GM23338 (cell line): ENCODE data around the gene SSTR3. TPM values are rescaled to one million over a fixed set of nuclear protein-coding genes. Genes with fewer than 3 reads are reported as not detected.

Source experiments
- ATAC-seq: fragments of 200-7000 bp; cut with Tn5 transposase; 3 replicates; pipeline ENCODE4 v1.9.1; 2020
- DNase-seq: peaks from one replicate; pipeline ENCODE4 v3.0.0-alpha.2; 2015; ENCODE audit warnings: low spot score
- H2AFZ ChIP-seq: fragments of 200-600 bp; sonication (generic); 2 replicates; pipeline ENCODE4 v1.8.0; 2016; ENCODE audit warnings: antibody characterized with exemption, mild to moderate bottlenecking, moderate library complexity
- H3F3A ChIP-seq: fragments of 200-600 bp; sonication (generic); replicated peaks from 2 replicates; pipeline ENCODE4 v1.8.0; 2017; ENCODE audit warnings: antibody characterized with exemption, mixed run types, low read depth
- H3K27ac ChIP-seq: fragments of 200-600 bp; sonication (generic); 2 replicates; pipeline ENCODE4 v1.6.1; 2016; ENCODE audit warnings: low read depth
- H3K27me3 ChIP-seq: fragments of 200-600 bp; sonication (generic); 2 replicates; pipeline ENCODE4 v1.8.0; 2016; ENCODE audit warnings: mild to moderate bottlenecking, mixed run types, moderate library complexity; ENCODE audit not compliant: insufficient read depth
- H3K36me3 ChIP-seq: fragments of 200-600 bp; sonication (generic); 2 replicates; pipeline ENCODE4 v1.8.0; 2016; ENCODE audit warnings: mild to moderate bottlenecking; ENCODE audit not compliant: insufficient read depth
- H3K4me1 ChIP-seq: fragments of 200-600 bp; sonication (generic); 2 replicates; pipeline ENCODE4 v1.8.0; 2016; ENCODE audit warnings: mild to moderate bottlenecking, moderate library complexity; ENCODE audit not compliant: insufficient read depth
- H3K4me2 ChIP-seq: fragments of 200-600 bp; sonication (generic); 2 replicates; pipeline ENCODE4 v1.7.1; 2017; ENCODE audit warnings: mixed run types
- H3K4me3 ChIP-seq: fragments of 200-600 bp; sonication (generic); 2 replicates; pipeline ENCODE4 v1.6.1; 2016; ENCODE audit warnings: mixed run types
- H3K79me2 ChIP-seq: fragments of 200-600 bp; sonication (generic); replicated peaks from 2 replicates; pipeline ENCODE4 v1.8.0; 2017; ENCODE audit warnings: mild to moderate bottlenecking; ENCODE audit not compliant: insufficient read depth
- H3K9me2 ChIP-seq: fragments of 200-600 bp; sonication (generic); 2 replicates; pipeline ENCODE4 v1.8.0; 2017; ENCODE audit not compliant: insufficient read depth
- H4K20me1 ChIP-seq: fragments of 200-600 bp; sonication (generic); replicated peaks from 2 replicates; pipeline ENCODE4 v1.8.0; 2017; ENCODE audit warnings: mild to moderate bottlenecking; ENCODE audit not compliant: insufficient read depth
- H3K27ac Mint-ChIP-seq: 2 replicates; pipeline ENCODE4 v1.8.0; 2020; ENCODE audit warnings: inconsistent platforms, mild to moderate bottlenecking, moderate library complexity, mixed read lengths
- H3K27me3 Mint-ChIP-seq: 3 replicates; pipeline ENCODE4 v1.8.0; 2022; ENCODE audit warnings: low read depth, mild to moderate bottlenecking, moderate library complexity, mixed read lengths, inconsistent platforms; ENCODE audit not compliant: insufficient read depth, poor library complexity
- H3K36me3 Mint-ChIP-seq: 3 replicates; pipeline ENCODE4 v1.8.0; 2021; ENCODE audit warnings: low read depth, mild to moderate bottlenecking, inconsistent platforms, moderate library complexity, mixed read lengths
- H3K4me1 Mint-ChIP-seq: 3 replicates; pipeline ENCODE4 v1.8.0; 2020; ENCODE audit warnings: mild to moderate bottlenecking, inconsistent platforms, mixed read lengths
- H3K4me3 Mint-ChIP-seq: 3 replicates; pipeline ENCODE4 v1.8.0; 2021; ENCODE audit warnings: moderate library complexity, mild to moderate bottlenecking, inconsistent platforms, mixed read lengths
- H3K9me3 Mint-ChIP-seq: 3 replicates; pipeline ENCODE4 v1.8.0; 2020; ENCODE audit warnings: moderate library complexity, mild to moderate bottlenecking, inconsistent platforms, mixed read lengths
- CREB1 ChIP-seq: fragments of 250-450 bp; sonication (Bioruptor Pico); IDR thresholded peaks from 2 replicates; pipeline ENCODE4 v1.5.0; 2020; ENCODE audit warnings: low read depth, mild to moderate bottlenecking, moderate library complexity
- CTCF ChIP-seq, 2 experiments: fragments of 200-600 bp in 1 of 2; sonication (generic) in 1 of 2; conservative IDR thresholded peaks; 2 replicates each; pipeline versions ENCODE4 v1.5.1 to v1.6.1; 2016 to 2017; ENCODE audit warnings: antibody characterized with exemption in 2 of 2, low read depth in 2 of 2, mild to moderate bottlenecking in 2 of 2, moderate library complexity in 1 of 2
- EZH2phosphoT487 ChIP-seq: fragments of 200-600 bp; sonication (generic); IDR thresholded peaks from one replicate; pipeline ENCODE4 v1.8.1; 2018; ENCODE audit warnings: antibody characterized with exemption; ENCODE audit not compliant: unreplicated experiment
- JUNB ChIP-seq: IDR thresholded peaks from one replicate; pipeline ENCODE4 v1.6.1; 2016; ENCODE audit warnings: antibody characterized with exemption; ENCODE audit not compliant: unreplicated experiment
- NANOG ChIP-seq: IDR thresholded peaks from 2 replicates; pipeline ENCODE4 v1.6.1; 2016; ENCODE audit warnings: antibody characterized with exemption, borderline replicate concordance
- POLR2AphosphoS5 ChIP-seq: IDR thresholded peaks from 2 replicates; pipeline ENCODE4 v1.6.1; 2016; ENCODE audit warnings: antibody characterized with exemption, low read depth
- REST ChIP-seq: IDR thresholded peaks from one replicate; pipeline ENCODE4 v1.6.1; 2018; ENCODE audit warnings: antibody characterized with exemption; ENCODE audit not compliant: unreplicated experiment
- STAT1 ChIP-seq: IDR thresholded peaks from one replicate; pipeline ENCODE4 v1.6.1; 2016; ENCODE audit warnings: antibody characterized with exemption; ENCODE audit not compliant: unreplicated experiment
- ZNF114 ChIP-seq: fragments of 250-450 bp; sonication (Bioruptor Pico); IDR thresholded peaks from 2 replicates; pipeline ENCODE4 v1.5.0; 2020; ENCODE audit warnings: mild to moderate bottlenecking, moderate library complexity
- ZNF331 ChIP-seq: fragments of 250-450 bp; sonication (Bioruptor Pico); IDR thresholded peaks from 2 replicates; pipeline ENCODE4 v1.5.0; 2020; ENCODE audit warnings: low read depth, mild to moderate bottlenecking, moderate library complexity
- polyA plus RNA-seq: library from polyadenylated mRNA; unstranded; fragments of >200 nt; fragmentation: Nextera tagmentation; extraction: Ambion mirVana; gene quantifications from 2 replicates; pipeline ENCODE4 v1.2.1, GENCODE V29; 2016
- total RNA-seq: library from RNA; depleted of rRNA; stranded (reverse); fragments of >200 nt; shearing (Covaris generic); gene quantifications from 2 replicates; pipeline ENCODE4 v1.2.3, GENCODE V29; 2014
- TF ChIP-seq, protein P1 (sequence below): fragments of 250-450 bp; sonication (Bioruptor Pico); IDR thresholded peaks from 2 replicates; pipeline ENCODE4 v1.5.0; 2020; ENCODE audit warnings: mild to moderate bottlenecking, moderate library complexity

Gene SSTR3
- total and polyA plus RNA-seq, 2 experiments from 2014 or later = 0.66 TPM; not detected in 1

DNA sequence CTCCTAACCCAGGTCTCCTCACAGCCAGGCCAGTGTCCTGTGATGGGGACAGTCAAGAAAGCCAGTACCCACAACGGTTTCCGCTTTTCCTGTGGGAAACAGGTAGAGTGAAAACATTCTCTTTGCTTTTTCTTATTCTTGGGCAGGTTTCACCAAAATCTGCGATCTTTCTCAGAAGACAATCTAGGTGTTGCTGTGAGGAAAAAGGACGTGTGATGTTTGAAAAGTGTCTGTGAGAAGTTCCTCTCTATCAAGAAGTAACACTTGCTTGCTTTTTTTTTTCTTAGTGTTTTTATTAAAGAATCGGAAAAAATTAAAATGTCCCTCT is 53.4 kb downstream of the SSTR3 start:
- peaks cover 4% of the 10 kb centered on the region; the same call in 2 of the 3 replicates for H3K9me3 Mint-ChIP-seq
- no peaks in the 10 kb centered on the region for H3K36me3 ChIP-seq
- no peak overlapping the region for H3K27ac ChIP-seq
- H3K36me3 Mint-ChIP-seq = no peaks in the 10 kb centered on the region
- H3K9me2 ChIP-seq = no peaks in the 10 kb centered on the region
- H3K79me2 ChIP-seq = no peaks in the 10 kb centered on the region
- ATAC-seq (no peak), DNase-seq (no peak)
- peaks cover 9% of the 10 kb centered on the region for H3K4me1 Mint-ChIP-seq
- H3K4me2 ChIP-seq = no peak overlapping the region
- TF ChIP-seq JUNB (no peak), CTCF (conservative IDR thresholded peaks at IDR 0.05; ENCODE audit: low read depth in 2 of 2) (no peak), ZNF331 (CRISPR knock-in tag) (no peak), NANOG (no peak), CREB1 (CRISPR knock-in tag) (no peak), ZNF114 (no peak), STAT1 (no peak), EZH2phosphoT487 (no peak), REST (no peak), POLR2AphosphoS5 (no peak)
- TF ChIP-seq, protein P1, sequence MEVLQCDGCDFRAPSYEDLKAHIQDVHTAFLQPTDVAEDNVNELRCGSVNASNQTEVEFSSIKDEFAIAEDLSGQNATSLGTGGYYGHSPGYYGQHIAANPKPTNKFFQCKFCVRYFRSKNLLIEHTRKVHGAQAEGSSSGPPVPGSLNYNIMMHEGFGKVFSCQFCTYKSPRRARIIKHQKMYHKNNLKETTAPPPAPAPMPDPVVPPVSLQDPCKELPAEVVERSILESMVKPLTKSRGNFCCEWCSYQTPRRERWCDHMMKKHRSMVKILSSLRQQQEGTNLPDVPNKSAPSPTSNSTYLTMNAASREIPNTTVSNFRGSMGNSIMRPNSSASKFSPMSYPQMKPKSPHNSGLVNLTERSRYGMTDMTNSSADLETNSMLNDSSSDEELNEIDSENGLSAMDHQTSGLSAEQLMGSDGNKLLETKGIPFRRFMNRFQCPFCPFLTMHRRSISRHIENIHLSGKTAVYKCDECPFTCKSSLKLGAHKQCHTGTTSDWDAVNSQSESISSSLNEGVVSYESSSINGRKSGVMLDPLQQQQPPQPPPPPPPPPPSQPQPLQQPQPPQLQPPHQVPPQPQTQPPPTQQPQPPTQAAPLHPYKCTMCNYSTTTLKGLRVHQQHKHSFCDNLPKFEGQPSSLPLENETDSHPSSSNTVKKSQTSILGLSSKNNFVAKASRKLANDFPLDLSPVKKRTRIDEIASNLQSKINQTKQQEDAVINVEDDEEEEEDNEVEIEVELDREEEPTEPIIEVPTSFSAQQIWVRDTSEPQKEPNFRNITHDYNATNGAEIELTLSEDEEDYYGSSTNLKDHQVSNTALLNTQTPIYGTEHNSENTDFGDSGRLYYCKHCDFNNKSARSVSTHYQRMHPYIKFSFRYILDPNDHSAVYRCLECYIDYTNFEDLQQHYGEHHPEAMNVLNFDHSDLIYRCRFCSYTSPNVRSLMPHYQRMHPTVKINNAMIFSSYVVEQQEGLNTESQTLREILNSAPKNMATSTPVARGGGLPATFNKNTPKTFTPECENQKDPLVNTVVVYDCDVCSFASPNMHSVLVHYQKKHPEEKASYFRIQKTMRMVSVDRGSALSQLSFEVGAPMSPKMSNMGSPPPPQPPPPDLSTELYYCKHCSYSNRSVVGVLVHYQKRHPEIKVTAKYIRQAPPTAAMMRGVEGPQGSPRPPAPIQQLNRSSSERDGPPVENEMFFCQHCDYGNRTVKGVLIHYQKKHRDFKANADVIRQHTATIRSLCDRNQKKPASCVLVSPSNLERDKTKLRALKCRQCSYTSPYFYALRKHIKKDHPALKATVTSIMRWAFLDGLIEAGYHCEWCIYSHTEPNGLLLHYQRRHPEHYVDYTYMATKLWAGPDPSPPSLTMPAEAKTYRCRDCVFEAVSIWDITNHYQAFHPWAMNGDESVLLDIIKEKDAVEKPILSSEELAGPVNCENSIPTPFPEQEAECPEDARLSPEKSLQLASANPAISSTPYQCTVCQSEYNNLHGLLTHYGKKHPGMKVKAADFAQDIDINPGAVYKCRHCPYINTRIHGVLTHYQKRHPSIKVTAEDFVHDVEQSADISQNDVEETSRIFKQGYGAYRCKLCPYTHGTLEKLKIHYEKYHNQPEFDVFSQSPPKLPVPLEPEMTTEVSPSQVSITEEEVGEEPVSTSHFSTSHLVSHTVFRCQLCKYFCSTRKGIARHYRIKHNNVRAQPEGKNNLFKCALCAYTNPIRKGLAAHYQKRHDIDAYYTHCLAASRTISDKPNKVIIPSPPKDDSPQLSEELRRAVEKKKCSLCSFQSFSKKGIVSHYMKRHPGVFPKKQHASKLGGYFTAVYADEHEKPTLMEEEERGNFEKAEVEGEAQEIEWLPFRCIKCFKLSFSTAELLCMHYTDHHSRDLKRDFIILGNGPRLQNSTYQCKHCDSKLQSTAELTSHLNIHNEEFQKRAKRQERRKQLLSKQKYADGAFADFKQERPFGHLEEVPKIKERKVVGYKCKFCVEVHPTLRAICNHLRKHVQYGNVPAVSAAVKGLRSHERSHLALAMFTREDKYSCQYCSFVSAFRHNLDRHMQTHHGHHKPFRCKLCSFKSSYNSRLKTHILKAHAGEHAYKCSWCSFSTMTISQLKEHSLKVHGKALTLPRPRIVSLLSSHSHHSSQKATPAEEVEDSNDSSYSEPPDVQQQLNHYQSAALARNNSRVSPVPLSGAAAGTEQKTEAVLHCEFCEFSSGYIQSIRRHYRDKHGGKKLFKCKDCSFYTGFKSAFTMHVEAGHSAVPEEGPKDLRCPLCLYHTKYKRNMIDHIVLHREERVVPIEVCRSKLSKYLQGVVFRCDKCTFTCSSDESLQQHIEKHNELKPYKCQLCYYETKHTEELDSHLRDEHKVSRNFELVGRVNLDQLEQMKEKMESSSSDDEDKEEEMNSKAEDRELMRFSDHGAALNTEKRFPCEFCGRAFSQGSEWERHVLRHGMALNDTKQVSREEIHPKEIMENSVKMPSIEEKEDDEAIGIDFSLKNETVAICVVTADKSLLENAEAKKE (CRISPR knock-in tag) = no peak
- no peaks in the 10 kb centered on the region for H3F3A ChIP-seq
- H3K27me3 Mint-ChIP-seq = peaks cover 8% of the 10 kb centered on the region
- H3K4me3 Mint-ChIP-seq = no peak overlapping the region
- H3K4me1 ChIP-seq = no peaks in the 10 kb centered on the region
- no peak overlapping the region for H3K27ac Mint-ChIP-seq
- H3K4me3 ChIP-seq = no peak overlapping the region
- H3K27me3 ChIP-seq = no peaks in the 10 kb centered on the region
- H2AFZ ChIP-seq = no peak overlapping the region
- no peaks in the 10 kb centered on the region for H4K20me1 ChIP-seq
